Measurements from ENCODE around the gene CD101.

CD101 gene, protein sequence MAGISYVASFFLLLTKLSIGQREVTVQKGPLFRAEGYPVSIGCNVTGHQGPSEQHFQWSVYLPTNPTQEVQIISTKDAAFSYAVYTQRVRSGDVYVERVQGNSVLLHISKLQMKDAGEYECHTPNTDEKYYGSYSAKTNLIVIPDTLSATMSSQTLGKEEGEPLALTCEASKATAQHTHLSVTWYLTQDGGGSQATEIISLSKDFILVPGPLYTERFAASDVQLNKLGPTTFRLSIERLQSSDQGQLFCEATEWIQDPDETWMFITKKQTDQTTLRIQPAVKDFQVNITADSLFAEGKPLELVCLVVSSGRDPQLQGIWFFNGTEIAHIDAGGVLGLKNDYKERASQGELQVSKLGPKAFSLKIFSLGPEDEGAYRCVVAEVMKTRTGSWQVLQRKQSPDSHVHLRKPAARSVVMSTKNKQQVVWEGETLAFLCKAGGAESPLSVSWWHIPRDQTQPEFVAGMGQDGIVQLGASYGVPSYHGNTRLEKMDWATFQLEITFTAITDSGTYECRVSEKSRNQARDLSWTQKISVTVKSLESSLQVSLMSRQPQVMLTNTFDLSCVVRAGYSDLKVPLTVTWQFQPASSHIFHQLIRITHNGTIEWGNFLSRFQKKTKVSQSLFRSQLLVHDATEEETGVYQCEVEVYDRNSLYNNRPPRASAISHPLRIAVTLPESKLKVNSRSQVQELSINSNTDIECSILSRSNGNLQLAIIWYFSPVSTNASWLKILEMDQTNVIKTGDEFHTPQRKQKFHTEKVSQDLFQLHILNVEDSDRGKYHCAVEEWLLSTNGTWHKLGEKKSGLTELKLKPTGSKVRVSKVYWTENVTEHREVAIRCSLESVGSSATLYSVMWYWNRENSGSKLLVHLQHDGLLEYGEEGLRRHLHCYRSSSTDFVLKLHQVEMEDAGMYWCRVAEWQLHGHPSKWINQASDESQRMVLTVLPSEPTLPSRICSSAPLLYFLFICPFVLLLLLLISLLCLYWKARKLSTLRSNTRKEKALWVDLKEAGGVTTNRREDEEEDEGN

DNA sequence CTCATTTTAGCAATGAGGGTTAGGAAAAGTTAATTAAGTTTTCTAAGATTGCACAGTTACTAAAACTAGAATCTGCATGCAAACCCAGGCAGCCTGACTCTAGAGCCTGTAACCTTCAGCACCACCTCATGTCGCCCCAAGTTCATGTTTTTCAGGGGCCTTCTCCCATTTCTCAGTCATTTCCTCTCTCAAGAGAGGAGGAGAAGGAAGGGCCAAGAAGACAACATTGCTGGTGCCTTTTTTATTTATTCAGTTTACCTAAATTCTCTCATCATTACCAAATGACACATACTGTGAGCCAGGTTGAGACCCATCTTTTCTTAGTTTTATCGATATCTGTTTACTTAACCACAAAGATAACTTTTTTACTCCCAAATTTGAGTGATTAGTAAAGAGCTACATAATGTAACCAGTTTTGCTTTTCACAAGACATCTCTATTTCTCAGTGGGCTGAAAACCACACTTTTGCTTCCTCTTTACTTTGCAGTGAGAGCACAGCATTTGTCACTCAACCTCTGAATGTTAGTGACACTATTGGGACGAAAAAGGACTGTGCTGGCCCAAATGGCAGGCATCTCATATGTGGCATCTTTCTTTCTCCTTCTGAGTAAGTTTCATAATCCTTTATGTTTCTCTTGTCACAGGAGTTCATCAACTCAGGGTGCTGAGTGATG, at the start of gene CD101:
Gene CD101 (plus strand): TSS at position 507 of the 674 bp plus-strand sequence. CDS start 58 bp downstream, at position 565.
- Histone ChIP-seq H3K4me1 (ENCODE audit: control insufficient read depth, insufficient read depth, low read length) (peaks cover 10% of the 10 kb centered on the region), H3K9ac (ENCODE audit: low read depth, low read length) (no peak within 1 kb of the TSS), H3K27me3 (ENCODE audit: control insufficient read depth, insufficient read depth, low read length) (no peaks in the 10 kb centered on the region), H3K36me3 (ENCODE audit: control insufficient read depth, insufficient read depth, low read length) (no peaks in the 10 kb centered on the region), H3K4me3 (ENCODE audit: low read depth, low read length) (no peak within 1 kb of the TSS), H3K9me3 (ENCODE audit: control insufficient read depth, insufficient read depth, low read length) (no peaks in the 10 kb centered on the region)

DNA sequence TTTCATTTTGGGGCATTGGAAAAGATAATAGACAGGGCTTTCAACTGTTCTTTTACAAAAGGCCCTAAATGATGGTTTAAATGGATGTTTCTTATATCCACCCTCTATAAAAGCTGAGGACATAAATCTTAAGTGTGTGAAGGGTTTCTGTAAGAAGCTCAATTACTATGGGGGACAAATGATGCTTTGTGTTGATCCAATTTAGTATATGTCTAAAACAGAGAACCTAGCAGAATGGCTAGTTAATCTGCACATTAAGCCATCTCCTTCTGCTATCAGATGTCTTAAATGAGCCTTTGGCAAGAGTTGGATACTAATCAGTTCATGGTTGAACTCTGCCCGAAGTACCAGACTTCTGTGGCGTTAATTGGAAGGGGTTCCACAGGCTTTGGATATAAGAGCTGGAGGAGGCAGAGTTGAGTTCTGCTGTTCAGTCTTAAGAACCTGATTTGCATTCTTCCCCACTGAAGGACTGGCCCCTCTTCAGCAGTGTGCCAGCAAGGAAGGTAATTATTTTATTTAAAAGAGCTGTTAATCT, 48.8 kb upstream of the CD101 start:
- H3K4me3 ChIP-seq (ENCODE audit: low read depth, low read length) = no peak overlapping the region
- no peaks in the 10 kb centered on the region for H3K36me3 ChIP-seq (ENCODE audit: control insufficient read depth, insufficient read depth, low read length)
- no peaks in the 10 kb centered on the region for H3K27me3 ChIP-seq (ENCODE audit: control insufficient read depth, insufficient read depth, low read length)
- no peak overlapping the region for H3K9ac ChIP-seq (ENCODE audit: low read depth, low read length)
- H3K4me1 ChIP-seq (ENCODE audit: control insufficient read depth, insufficient read depth, low read length) = no peaks in the 10 kb centered on the region
- no peaks in the 10 kb centered on the region for H3K9me3 ChIP-seq (ENCODE audit: control insufficient read depth, insufficient read depth, low read length)

DNA sequence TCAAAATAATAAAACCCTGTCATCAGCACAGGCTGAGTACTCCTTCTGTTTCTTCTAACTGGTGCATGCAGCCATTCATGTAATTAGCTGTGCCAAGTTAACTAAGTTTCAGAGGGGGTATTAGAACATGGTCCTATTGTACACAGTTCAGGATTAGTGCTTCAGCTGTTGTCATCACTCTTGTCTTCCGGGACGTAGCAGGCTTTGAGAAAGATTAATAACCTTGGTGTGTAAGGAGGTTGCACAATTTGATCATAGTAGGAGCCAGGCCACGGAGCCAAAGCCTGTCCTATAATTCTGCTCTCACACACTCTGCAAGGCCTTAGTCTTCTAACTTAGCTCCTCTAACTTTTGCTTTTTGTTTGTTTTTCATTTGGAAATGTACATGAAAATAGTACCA, 47.1 kb upstream of the CD101 start:
- Histone ChIP-seq H3K9me3 (ENCODE audit: control insufficient read depth, insufficient read depth, low read length) (no peaks in the 10 kb centered on the region), H3K9ac (ENCODE audit: low read depth, low read length) (no peak overlapping the region), H3K36me3 (ENCODE audit: control insufficient read depth, insufficient read depth, low read length) (no peaks in the 10 kb centered on the region), H3K27me3 (ENCODE audit: control insufficient read depth, insufficient read depth, low read length) (no peaks in the 10 kb centered on the region), H3K4me3 (ENCODE audit: low read depth, low read length) (no peak overlapping the region), H3K4me1 (ENCODE audit: control insufficient read depth, insufficient read depth, low read length) (no peaks in the 10 kb centered on the region)

DNA sequence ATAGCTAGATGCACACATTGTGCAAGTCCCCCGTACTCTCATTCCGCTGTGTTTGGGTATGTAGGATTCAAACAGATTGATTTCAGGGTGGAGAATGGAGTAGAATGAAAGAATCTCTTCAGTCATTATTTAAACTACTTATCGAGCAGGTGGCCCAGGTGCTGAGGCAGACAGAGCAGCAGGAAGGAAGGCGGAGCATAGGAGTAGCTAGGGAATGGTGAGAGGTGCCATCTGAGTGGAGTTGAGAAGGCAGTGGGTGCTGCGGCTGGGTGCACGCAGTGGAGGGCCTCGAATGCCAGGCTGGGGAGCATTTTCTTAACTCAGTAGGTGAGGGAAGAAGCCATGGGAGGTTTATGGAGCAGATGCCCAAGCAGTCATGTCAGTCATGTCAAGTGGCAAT, 45.2 kb upstream of the CD101 start:
- no peaks in the 10 kb centered on the region for H3K27me3 ChIP-seq (ENCODE audit: control insufficient read depth, insufficient read depth, low read length)

DNA sequence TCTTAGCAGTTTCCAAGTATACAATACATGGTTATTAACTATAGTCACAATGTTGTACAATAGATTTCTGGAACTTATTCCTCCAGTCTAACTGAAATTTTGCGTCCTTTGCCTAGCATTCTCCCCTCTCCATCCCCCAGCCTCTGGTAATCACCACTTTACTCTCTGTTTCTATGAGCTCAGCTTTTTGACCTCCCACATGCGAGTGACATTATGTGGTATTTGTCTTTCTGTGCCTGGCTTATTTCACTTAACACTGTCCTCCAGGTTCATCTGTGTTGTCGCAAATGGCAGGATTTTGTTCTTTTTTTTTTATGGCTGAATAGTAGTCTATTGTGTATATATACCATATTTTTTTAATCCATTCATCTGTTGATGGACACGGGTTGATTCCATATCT, 43.9 kb upstream of the CD101 start:
- Histone ChIP-seq H3K4me1 (ENCODE audit: control insufficient read depth, insufficient read depth, low read length) (no peaks in the 10 kb centered on the region), H3K9ac (ENCODE audit: low read depth, low read length) (no peak overlapping the region), H3K36me3 (ENCODE audit: control insufficient read depth, insufficient read depth, low read length) (peaks cover 11% of the 10 kb centered on the region), H3K4me3 (ENCODE audit: low read depth, low read length) (no peak overlapping the region), H3K27me3 (ENCODE audit: control insufficient read depth, insufficient read depth, low read length) (no peaks in the 10 kb centered on the region), H3K9me3 (ENCODE audit: control insufficient read depth, insufficient read depth, low read length) (no peaks in the 10 kb centered on the region)

More for the DNA sequence above, 45.2 kb upstream of the CD101 start:
- Histone ChIP-seq H3K36me3 (ENCODE audit: control insufficient read depth, insufficient read depth, low read length) (peaks cover under 1% of the 10 kb centered on the region), H3K4me1 (ENCODE audit: control insufficient read depth, insufficient read depth, low read length) (no peaks in the 10 kb centered on the region), H3K9ac (ENCODE audit: low read depth, low read length) (no peak overlapping the region), H3K9me3 (ENCODE audit: control insufficient read depth, insufficient read depth, low read length) (no peaks in the 10 kb centered on the region), H3K4me3 (ENCODE audit: low read depth, low read length) (no peak overlapping the region)

DNA sequence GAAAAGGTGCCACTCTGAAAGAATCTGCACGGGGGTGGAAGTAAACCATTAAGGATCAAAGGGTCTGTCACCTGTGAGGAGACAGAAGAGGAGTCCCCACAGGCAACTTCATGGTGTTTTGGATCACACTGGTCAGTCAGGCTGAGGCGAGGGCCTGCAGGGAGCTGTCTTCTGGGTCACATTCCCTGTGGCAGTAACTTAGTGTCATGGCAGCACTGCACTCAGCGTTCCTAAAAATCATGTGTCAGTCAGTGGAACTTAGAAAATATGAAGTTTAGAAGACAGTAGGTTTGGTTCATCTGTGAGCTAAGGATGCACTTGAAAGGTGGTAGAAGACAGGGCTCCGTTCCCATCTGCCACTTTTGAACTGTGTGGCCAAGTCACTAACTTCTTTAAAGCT, 43.5 kb upstream of the CD101 start:
- H3K36me3 ChIP-seq (ENCODE audit: control insufficient read depth, insufficient read depth, low read length) = peaks cover 11% of the 10 kb centered on the region
- H3K4me3 ChIP-seq (ENCODE audit: low read depth, low read length) = no peak overlapping the region
- H3K27me3 ChIP-seq (ENCODE audit: control insufficient read depth, insufficient read depth, low read length) = no peaks in the 10 kb centered on the region
- H3K9me3 ChIP-seq (ENCODE audit: control insufficient read depth, insufficient read depth, low read length) = no peaks in the 10 kb centered on the region
- no peak overlapping the region for H3K9ac ChIP-seq (ENCODE audit: low read depth, low read length)
- no peaks in the 10 kb centered on the region for H3K4me1 ChIP-seq (ENCODE audit: control insufficient read depth, insufficient read depth, low read length)

DNA sequence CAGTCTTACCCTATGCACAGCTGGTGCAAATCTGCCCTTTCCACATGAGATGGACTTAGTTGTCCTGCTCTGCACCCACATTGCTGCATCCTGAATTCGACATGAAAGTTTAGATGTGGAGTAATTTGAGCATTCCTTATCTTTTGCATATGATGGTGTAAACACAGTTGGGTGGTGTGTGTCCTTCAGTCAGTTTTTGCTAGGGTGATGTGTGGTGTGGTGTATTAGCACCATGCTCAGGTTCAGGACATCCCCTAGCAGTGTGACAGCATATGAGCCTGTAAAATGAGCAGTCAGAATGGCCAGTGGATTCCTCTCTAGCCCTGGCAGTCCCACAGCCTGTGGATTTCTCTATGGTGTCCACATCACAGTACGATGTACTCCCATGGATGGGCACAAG, 42.6 kb upstream of the CD101 start:
- no peaks in the 10 kb centered on the region for H3K4me1 ChIP-seq (ENCODE audit: control insufficient read depth, insufficient read depth, low read length)
- H3K9ac ChIP-seq (ENCODE audit: low read depth, low read length) = no peak overlapping the region
- peaks cover 11% of the 10 kb centered on the region for H3K36me3 ChIP-seq (ENCODE audit: control insufficient read depth, insufficient read depth, low read length)
- H3K4me3 ChIP-seq (ENCODE audit: low read depth, low read length) = no peak overlapping the region
- no peaks in the 10 kb centered on the region for H3K27me3 ChIP-seq (ENCODE audit: control insufficient read depth, insufficient read depth, low read length)
- H3K9me3 ChIP-seq (ENCODE audit: control insufficient read depth, insufficient read depth, low read length) = no peaks in the 10 kb centered on the region

DNA sequence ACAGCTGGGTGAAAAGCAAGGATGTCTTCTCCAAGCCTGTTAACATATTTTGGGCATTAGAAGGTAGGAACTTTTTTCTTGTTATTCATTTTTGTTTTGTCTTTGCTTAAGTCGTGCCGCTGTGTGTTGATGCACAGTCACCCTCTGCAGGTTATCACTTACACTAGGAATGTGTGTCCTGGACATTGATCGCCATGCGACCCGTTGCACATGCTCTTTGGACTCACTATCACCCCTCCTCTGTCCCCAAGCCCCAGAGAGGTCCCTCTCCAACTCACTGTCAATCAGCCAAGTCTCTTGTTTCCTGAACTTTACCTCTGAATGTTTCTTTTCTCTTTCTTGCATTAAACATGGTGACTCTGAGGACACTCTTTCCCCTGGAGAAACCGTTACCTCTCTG, 40.0 kb upstream of the CD101 start:
- no peaks in the 10 kb centered on the region for H3K4me1 ChIP-seq (ENCODE audit: control insufficient read depth, insufficient read depth, low read length)
- no peaks in the 10 kb centered on the region for H3K27me3 ChIP-seq (ENCODE audit: control insufficient read depth, insufficient read depth, low read length)
- peaks cover 13% of the 10 kb centered on the region for H3K36me3 ChIP-seq (ENCODE audit: control insufficient read depth, insufficient read depth, low read length)
- no peak overlapping the region for H3K9ac ChIP-seq (ENCODE audit: low read depth, low read length)
- H3K4me3 ChIP-seq (ENCODE audit: low read depth, low read length) = no peak overlapping the region
- no peaks in the 10 kb centered on the region for H3K9me3 ChIP-seq (ENCODE audit: control insufficient read depth, insufficient read depth, low read length)

DNA sequence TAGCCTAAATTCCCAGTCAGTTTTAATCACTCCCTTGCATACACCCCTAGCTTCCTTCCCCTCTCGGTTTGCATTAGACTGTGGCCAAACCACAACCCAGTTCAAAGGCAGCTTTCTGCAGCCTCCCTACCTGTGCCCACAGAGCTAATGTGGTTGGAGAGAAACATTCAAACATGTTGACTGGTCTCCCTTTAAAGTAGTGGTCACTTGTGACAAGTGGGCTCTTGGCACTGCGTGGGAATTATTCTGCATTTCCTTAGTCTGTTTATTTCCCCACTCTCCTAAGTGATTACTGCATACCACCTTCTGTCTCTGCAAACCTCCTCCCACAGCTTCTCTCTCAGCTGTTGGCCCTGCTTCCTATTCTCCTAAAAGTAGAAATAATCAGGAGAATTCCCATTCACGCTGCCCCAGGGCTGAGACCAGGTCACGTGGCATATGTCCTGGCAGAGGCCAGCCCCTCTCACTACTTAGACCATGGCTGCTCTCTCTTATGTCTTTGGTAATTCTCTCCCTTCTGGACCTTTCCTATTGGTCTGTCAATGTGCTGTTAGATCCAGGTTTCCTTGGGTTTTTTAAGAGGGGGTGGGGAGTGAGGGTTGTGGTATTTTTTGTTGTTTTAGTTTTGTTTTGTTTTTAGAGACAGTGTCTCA, 38.4 kb upstream of the CD101 start:
- no peak overlapping the region for H3K4me3 ChIP-seq (ENCODE audit: low read depth, low read length)
- no peaks in the 10 kb centered on the region for H3K4me1 ChIP-seq (ENCODE audit: control insufficient read depth, insufficient read depth, low read length)
- H3K9ac ChIP-seq (ENCODE audit: low read depth, low read length) = no peak overlapping the region
- H3K36me3 ChIP-seq (ENCODE audit: control insufficient read depth, insufficient read depth, low read length) = peaks cover 25% of the 10 kb centered on the region
- H3K9me3 ChIP-seq (ENCODE audit: control insufficient read depth, insufficient read depth, low read length) = no peaks in the 10 kb centered on the region
- H3K27me3 ChIP-seq (ENCODE audit: control insufficient read depth, insufficient read depth, low read length) = no peaks in the 10 kb centered on the region

DNA sequence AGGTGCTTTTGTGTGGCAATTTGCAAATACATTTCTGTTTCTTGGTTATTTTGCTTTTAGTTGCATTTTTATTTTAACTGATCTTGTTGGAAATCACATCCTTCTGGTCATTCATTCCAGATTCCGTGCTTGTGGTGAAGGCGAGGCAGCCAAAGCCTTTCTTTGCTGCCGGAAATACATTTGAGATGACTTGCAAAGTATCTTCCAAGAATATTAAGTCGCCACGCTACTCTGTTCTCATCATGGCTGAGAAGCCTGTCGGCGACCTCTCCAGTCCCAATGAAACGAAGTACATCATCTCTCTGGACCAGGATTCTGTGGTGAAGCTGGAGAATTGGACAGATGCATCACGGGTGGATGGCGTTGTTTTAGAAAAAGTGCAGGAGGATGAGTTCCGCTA, 34.8 kb upstream of the CD101 start:
- H3K36me3 ChIP-seq (ENCODE audit: control insufficient read depth, insufficient read depth, low read length) = peaks cover 20% of the 10 kb centered on the region
- H3K27me3 ChIP-seq (ENCODE audit: control insufficient read depth, insufficient read depth, low read length) = no peaks in the 10 kb centered on the region
- no peaks in the 10 kb centered on the region for H3K9me3 ChIP-seq (ENCODE audit: control insufficient read depth, insufficient read depth, low read length)
- H3K4me3 ChIP-seq (ENCODE audit: low read depth, low read length) = no peak overlapping the region
- H3K4me1 ChIP-seq (ENCODE audit: control insufficient read depth, insufficient read depth, low read length) = no peaks in the 10 kb centered on the region
- no peak overlapping the region for H3K9ac ChIP-seq (ENCODE audit: low read depth, low read length)

DNA sequence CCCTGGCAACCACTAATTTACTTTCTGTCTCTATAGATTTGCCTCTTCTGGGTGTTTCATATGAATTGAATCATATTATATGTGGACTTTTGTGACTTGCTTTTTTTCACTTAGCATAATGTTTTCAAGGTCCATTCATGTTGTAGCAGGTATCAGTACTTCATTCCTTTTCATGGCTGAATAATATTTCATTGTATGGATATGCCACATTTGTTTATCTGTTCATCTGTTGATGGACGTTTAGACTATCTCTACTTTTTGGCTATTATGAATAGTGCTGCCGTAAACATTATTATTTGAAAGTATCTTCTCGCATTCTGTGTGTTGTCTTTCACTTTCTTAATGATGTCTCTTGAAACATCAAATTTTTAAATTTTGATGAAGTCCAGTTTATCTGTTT, 32.8 kb upstream of the CD101 start:
- Histone ChIP-seq H3K4me3 (ENCODE audit: low read depth, low read length) (no peak overlapping the region), H3K9me3 (ENCODE audit: control insufficient read depth, insufficient read depth, low read length) (no peaks in the 10 kb centered on the region), H3K9ac (ENCODE audit: low read depth, low read length) (no peak overlapping the region), H3K4me1 (ENCODE audit: control insufficient read depth, insufficient read depth, low read length) (no peaks in the 10 kb centered on the region), H3K36me3 (ENCODE audit: control insufficient read depth, insufficient read depth, low read length) (peaks cover 14% of the 10 kb centered on the region), H3K27me3 (ENCODE audit: control insufficient read depth, insufficient read depth, low read length) (no peaks in the 10 kb centered on the region)

All from iPS-15b (cell line).